NK-92 (cell line): Measurements from ENCODE around the gene COL18A1.

ENCODE experiments used
- DNase-seq: peaks from one replicate; lab custom pipeline; 2025; ENCODE audit not compliant: unreplicated experiment; lab: John Stamatoyannopoulos, UW

Gene COL18A1

GRCh38 chr21:45412491-45412890 is 7.5 kb downstream of the COL18A1 start:
- DNase-seq = no peak

GRCh38 chr21:45412909-45413611 is 8.1 kb downstream of the COL18A1 start:
- DNase-seq = no peak

DNA sequence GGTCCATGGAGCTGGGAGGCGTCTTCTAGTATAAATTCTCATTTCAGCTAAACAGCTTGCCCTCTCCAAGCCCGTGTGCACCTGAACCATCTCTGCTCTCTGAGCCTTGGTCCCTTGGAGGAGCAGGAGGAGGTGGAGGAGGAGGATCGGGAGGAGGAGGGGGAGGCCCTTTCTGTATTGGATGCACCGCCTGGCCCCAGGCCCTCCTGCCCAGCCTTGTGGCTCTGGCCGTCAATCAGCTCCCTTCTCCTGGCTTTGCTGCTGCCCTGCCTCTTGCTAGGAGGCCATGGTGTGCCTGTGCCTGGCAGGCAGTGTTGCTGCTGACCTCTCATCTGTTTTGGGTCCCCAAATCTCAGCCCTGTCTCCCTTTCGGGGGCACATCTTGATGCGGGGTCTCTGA is 9.0 kb downstream of the COL18A1 start:
- DNase-seq = no peak

GRCh38 chr21:45414396-45415187 is 9.6 kb downstream of the COL18A1 start:
- no peak for DNase-seq

- no peak for DNase-seq
Observed at GRCh38 chr21:45415188-45415942, 10.4 kb downstream of the COL18A1 start.

- DNase-seq = no peak
Observed at GRCh38 chr21:45415943-45416611, 11.1 kb downstream of the COL18A1 start.

DNA sequence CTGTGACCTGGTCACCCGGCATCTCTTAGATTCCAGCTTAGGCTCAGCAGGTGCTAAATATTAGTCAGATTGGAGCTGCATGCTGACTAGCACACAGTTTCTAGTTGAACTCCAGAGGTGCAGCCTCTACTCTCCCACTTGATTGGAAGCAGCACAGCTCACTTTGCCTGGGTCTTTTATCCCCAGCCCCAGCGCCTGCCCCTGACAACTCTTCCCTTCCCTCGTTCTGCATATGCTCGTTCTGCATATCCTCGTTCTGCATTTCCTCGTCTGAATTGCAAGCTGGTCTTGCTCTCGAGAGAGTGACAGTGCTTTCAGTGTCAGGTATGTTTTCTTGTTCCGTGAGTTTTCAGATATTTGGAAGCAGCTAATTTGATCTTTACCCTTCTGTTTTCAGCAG is 11.7 kb downstream of the COL18A1 start:
- DNase-seq = no peak

- DNase-seq = no peak
Observed at GRCh38 chr21:45417256-45417950, 12.4 kb downstream of the COL18A1 start.

- DNase-seq = no peak
Observed at GRCh38 chr21:45417951-45418300, 13.0 kb downstream of the COL18A1 start.

DNA sequence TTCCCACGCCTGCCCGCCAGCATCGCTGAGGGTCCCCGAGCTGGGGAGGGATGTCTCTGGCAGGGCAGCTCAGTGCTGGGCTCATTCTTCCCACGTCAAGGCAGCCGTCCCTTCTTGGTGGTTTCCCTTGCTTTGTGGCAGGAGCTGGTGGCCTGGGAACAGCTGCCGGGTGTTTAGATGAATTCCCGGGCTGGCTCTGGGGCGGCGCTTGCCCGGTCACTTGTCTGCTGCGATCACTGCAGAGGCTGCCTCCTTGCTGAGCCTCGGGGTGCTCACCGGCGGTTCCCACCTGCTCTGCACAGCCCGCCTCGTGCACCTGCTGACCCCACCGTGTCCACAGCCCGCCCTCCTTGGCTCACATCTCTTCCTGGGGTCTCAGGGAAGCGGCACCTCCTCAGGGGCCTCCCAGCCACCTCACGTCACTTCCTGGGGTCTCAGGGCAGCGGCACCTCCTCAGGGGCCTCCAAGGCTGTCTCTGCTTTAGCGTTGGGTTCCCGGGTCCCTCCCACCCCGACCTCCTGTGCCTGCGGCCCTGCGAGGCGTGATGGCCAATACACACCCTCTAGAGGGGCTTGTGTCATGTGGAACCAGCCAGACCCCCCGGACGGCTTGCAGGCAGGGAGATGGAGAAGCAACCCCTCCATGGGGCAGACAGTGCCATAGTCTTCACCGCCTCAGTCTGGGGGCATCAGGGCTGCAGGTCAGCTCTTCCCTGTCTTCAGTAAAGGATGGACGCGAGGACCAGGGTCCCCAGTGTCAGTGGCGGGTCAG is 13.5 kb downstream of the COL18A1 start:
- no peak for DNase-seq

DNA sequence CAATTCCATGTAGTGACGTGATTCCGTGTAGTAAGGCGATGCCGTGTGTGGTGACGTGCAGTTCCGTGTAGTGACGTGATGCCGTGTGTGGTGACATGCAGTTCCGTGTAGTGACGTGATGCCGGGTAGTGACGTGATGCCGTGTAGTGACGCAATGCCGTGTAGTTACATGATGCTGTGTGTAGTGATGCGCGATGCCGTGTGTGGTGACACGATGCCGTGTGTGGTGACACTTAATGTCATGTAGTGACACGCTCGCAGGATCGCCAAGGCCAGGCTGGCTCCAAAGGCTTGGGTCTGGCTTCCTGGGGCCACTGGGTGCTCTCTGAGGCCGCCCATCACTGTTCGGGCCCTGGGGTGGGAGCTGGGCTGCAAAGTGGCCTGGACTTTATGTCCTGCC is 14.2 kb downstream of the COL18A1 start:
- DNase-seq = no peak

DNA sequence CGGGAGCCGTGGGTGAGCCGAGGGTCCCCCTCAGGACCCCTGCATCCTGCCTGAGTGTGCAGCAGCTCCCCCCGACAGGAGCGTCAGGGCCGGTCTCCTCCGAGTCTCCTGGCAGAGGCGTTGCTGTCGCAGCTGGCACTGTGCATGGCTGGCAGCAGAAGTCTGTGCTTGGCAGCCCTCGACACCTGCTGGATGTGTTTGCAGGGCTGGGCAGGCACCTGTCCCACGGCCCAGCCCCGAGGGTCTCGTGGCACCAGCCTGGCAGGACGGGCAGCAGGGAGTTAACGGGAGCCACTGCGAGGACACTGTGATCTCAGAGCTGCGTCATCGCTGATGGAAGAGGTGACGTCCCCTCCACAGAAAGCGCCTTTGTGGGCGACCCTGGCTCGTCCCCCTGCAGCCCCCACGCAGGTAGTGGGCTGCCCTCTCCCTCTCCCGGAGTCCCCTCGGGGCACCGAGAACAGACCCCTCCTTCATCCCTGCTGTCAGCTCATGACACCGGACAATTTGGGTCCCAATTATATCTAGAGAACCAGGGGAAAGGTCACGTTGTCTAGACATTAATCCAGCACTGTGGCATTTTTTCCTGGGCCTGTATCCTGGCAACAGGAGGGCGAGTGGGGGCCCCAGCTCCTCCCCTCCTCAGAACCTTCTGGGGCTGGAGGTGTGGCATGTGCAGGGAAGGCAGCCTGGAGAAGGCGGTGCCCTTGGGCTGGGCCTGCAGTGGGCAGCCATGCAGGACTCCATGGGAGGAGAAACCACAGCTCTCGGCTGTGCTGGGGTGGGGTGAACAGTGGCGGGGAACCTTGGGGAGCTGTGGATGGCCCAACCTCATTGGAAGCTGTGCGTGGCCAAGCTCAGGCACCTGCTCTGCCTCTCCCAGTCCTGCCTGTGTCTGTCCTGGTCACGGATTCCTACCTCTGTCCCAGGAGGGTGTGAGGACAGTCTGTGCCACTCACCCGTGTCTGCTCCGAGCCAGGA is 15.4 kb downstream of the COL18A1 start:
- DNase-seq = no peak

GRCh38 chr21:45421071-45421845 is 16.3 kb downstream of the COL18A1 start:
- DNase-seq = no peak

DNA sequence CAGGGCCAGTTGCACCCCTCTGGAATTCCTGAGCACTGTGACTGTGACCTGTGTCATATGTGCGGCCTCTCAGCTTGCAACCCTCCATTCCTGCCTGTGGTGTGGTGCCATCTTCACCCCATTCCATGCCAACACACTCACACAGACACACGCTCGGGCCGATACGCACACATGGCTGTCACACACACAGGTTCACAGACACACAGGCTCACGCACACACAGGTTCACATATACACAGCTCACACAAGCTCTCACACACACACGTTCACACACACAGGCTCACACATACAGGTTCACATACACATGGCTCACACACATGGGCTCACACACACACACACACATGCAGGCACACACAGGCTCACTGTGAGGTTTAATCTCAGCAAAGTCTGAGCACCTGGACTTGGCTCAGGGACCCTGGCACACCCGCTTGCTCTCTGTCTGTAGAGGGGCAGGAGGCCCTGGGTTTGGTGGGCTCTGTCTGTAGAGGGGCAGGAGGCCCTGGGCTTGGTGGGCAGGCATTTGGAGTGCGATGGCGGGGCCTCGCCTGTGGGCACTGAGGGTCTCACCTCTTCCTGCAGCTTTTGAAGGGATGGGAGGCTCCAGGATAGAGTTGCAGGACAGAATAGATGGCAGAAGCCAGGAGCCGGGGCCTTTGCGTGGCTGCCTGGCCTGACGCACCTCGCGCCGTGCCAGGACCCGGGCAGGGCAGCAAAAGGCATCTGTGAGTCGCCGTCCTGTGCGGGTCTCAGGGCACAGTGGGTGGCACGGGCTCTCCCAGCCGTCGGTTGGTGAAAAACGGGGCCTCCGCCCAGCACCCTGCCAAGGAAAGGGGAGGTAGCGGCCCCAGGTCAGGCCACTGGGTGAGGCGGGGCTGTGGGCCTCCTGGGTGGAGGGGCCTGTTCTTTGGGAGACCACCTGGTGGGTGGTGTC is 17.1 kb downstream of the COL18A1 start:
- DNase-seq = no peak

DNA sequence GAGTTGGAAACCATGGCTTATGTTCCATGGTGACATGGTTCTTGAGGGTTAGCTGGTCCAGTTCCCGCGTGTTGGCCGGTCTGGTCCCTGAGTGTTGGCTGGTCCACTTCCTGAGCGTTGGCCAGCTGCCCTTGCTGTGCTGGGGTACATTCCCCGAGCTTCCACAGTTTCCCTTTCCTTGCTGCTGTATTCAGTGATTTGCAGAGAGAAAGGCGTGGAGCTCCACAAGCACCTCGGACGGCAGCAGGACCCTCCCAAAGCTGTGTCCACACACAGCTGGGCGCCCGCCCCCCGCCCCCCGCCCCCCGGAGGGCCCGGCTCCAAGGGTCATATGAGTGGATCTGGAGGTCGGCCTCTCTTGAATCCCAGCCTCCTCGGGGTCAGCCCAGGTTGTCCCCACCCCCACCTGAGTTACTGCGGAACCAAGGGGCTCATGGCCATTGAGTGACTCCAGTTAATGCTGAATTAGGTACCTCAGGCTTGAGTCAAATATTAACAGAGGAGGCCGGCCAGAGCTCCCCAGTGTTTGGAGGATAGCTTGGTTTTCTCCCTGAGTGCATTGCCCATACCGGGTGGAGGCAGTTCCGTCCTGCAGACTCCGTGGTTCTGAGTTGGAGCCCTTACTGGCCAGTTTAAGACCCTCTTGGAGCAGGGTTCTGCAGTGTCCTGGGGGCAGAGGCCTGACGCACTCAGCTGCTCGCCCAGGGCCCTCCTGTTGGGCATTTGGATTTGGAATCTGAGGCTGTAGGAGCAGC is 18.4 kb downstream of the COL18A1 start:
- no peak for DNase-seq
